H1 (cell line): Measurements from ENCODE around the gene MVP. TPM values are rescaled to one million over a fixed set of nuclear protein-coding genes. Genes with fewer than 3 reads are reported as not detected.

Experiments used
- CTCF ChIA-PET: fragments of 300-600 bp; sonication (Branson Sonifier 250); formaldehyde crosslinking; loops from one replicate; lab custom pipeline; 2021; ENCODE audit not compliant: partially characterized antibody; lab: Charles Lee
- POLR2A ChIA-PET: fragments of 300-600 bp; sonication (Branson Sonifier 250); formaldehyde crosslinking; loops from one replicate; lab custom pipeline; 2021; ENCODE audit warnings: inconsistent platforms; ENCODE audit not compliant: partially characterized antibody; lab: Charles Lee
- DNase-seq, 2 experiments: peaks; one replicate each; pipeline versions ENCODE4 v3.0.0 to v3.0.0-alpha.2; 2010 to 2022; ENCODE audit warnings: low spot score in 2 of 2, low read depth in 1 of 2, mixed read lengths in 1 of 2
- FAIRE-seq: peaks from 2 replicates; lab custom pipeline; 2011; peaks lifted over from hg19 to GRCh38; lab: Jason Lieb, UNC
- H2AFZ ChIP-seq: 2 replicates; pipeline ENCODE4 v1.8.1; 2012; ENCODE audit warnings: low read length, inconsistent platforms
- H2AK5ac ChIP-seq: 2 replicates; pipeline ENCODE4 v1.6.1; 2013; ENCODE audit warnings: low read depth, low read length
- H2BK120ac ChIP-seq: replicated peaks from 2 replicates; pipeline ENCODE3; 2013; ENCODE audit warnings: low read depth, low read length, inconsistent platforms
- H2BK12ac ChIP-seq: 2 replicates; pipeline ENCODE4 v1.6.1; 2013; ENCODE audit warnings: low read depth, low read length
- H2BK15ac ChIP-seq: 2 replicates; pipeline ENCODE4 v1.6.1; 2013; ENCODE audit warnings: low read length
- H2BK20ac ChIP-seq: 2 replicates; pipeline ENCODE4 v1.6.1; 2013; ENCODE audit warnings: low read length
- H2BK5ac ChIP-seq: 2 replicates; pipeline ENCODE4 v1.6.1; 2013; ENCODE audit warnings: low read depth, low read length
- H3K14ac ChIP-seq: 2 replicates; pipeline ENCODE4 v1.6.1; 2013; ENCODE audit warnings: inconsistent platforms; ENCODE audit not compliant: insufficient read length
- H3K18ac ChIP-seq: 2 replicates; pipeline ENCODE4 v1.6.1; 2013; ENCODE audit warnings: low read length; ENCODE audit errors: extremely low read depth
- H3K23ac ChIP-seq: 2 replicates; pipeline ENCODE4 v1.6.1; 2013; ENCODE audit warnings: inconsistent platforms; ENCODE audit not compliant: insufficient read length
- H3K23me2 ChIP-seq: 2 replicates; pipeline ENCODE4 v1.6.1; 2013; ENCODE audit warnings: low read depth, low read length
- H3K27ac ChIP-seq: 2 replicates; pipeline ENCODE4 v1.6.1; 2011; ENCODE audit warnings: low read depth, low read length, inconsistent platforms
- H3K27me3 ChIP-seq, 4 experiments: replicated peaks in 1 of 4; 1 replicate in 1 of 4; 2 replicates in 3 of 4; pipeline versions ENCODE4 v1.6.1 to v1.8.1; 2011 to 2013; ENCODE audit warnings: low read length in 3 of 4, mild to moderate bottlenecking in 3 of 4, inconsistent platforms in 2 of 4, mixed read lengths in 2 of 4, moderate library complexity in 1 of 4; ENCODE audit not compliant: control insufficient read depth in 3 of 4, insufficient read depth in 3 of 4; ENCODE audit errors: extremely low read depth in 1 of 4
- H3K36me3 ChIP-seq, 4 experiments: 2 replicates each; pipeline versions ENCODE4 v1.6.1 to v1.8.1; 2011 to 2013; ENCODE audit warnings: mild to moderate bottlenecking in 4 of 4, low read length in 3 of 4, moderate library complexity in 2 of 4, control low read depth in 1 of 4, inconsistent platforms in 1 of 4; ENCODE audit not compliant: insufficient read depth in 4 of 4, control insufficient read depth in 2 of 4
- H3K4ac ChIP-seq: replicated peaks from 2 replicates; pipeline ENCODE3; 2013; ENCODE audit warnings: low read length, low read depth, mixed read lengths, inconsistent platforms; ENCODE audit not compliant: insufficient read length
- H3K4me1 ChIP-seq, 4 experiments: replicated peaks in 1 of 4; 1 replicate in 1 of 4; 2 replicates in 3 of 4; pipeline versions ENCODE4 v1.6.1 to v1.8.1; 2011 to 2013; ENCODE audit warnings: low read length in 3 of 4, inconsistent platforms in 2 of 4, mixed read lengths in 1 of 4; ENCODE audit not compliant: insufficient read depth in 4 of 4, control insufficient read depth in 3 of 4
- H3K4me2 ChIP-seq, 2 experiments: 2 replicates each; pipeline versions ENCODE4 v1.6.1 to v1.8.1; 2011 to 2013; ENCODE audit warnings: low read depth in 2 of 2, low read length in 2 of 2, control low read depth in 1 of 2, inconsistent platforms in 1 of 2, mild to moderate bottlenecking in 1 of 2; ENCODE audit not compliant: insufficient read depth in 1 of 2
- H3K4me3 ChIP-seq, 4 experiments: fragments of 200-600, 300-600 bp in 1 of 4; sonication (generic), shearing (Covaris generic), sonication (Bioruptor Twin) in 1 of 4; 2 replicates each; pipeline versions ENCODE4 v1.5.1 to v1.8.1; 2011 to 2016; ENCODE audit warnings: low read length in 4 of 4, low read depth in 3 of 4, control low read depth in 2 of 4, inconsistent platforms in 2 of 4, mild to moderate bottlenecking in 2 of 4, mixed read lengths in 1 of 4, moderate library complexity in 1 of 4; ENCODE audit not compliant: insufficient read depth in 2 of 4; ENCODE audit errors: extremely low read depth in 1 of 4
- H3K56ac ChIP-seq: replicated peaks from 2 replicates; pipeline ENCODE3; 2013; ENCODE audit warnings: low read depth, mild to moderate bottlenecking, mixed read lengths, low read length, inconsistent platforms; ENCODE audit not compliant: insufficient read length
- H3K79me1 ChIP-seq: 2 replicates; pipeline ENCODE4 v1.6.1; 2013; ENCODE audit warnings: low read depth, low read length, control low read depth
- H3K79me2 ChIP-seq, 2 experiments: 2 replicates each; pipeline versions ENCODE4 v1.6.1 to v1.8.1; 2012 to 2013; ENCODE audit warnings: low read length in 2 of 2, mild to moderate bottlenecking in 2 of 2, inconsistent platforms in 1 of 2; ENCODE audit not compliant: insufficient read depth in 2 of 2, control insufficient read depth in 1 of 2
- H3K9ac ChIP-seq, 4 experiments: replicated peaks in 1 of 4; 1 replicate in 1 of 4; 2 replicates in 3 of 4; pipeline versions ENCODE4 v1.6.1 to v1.8.1; 2011 to 2013; ENCODE audit warnings: low read depth in 3 of 4, low read length in 3 of 4, control low read depth in 2 of 4, mild to moderate bottlenecking in 2 of 4, moderate library complexity in 2 of 4, inconsistent platforms in 1 of 4; ENCODE audit errors: extremely low read depth in 1 of 4
- H3K9me3 ChIP-seq, 2 experiments: 2 replicates each; pipeline versions ENCODE4 v1.6.1 to v1.8.1; 2012 to 2013; ENCODE audit warnings: mild to moderate bottlenecking in 2 of 2, moderate library complexity in 2 of 2, control low read depth in 1 of 2, inconsistent platforms in 1 of 2, low read depth in 1 of 2, low read length in 1 of 2, mixed read lengths in 1 of 2; ENCODE audit not compliant: insufficient read depth in 2 of 2
- H4K20me1 ChIP-seq, 2 experiments: replicated peaks in 1 of 2; 2 replicates each; pipeline versions ENCODE3 to v1.8.1; 2011 to 2013; ENCODE audit warnings: inconsistent platforms in 2 of 2, low read length in 2 of 2, mild to moderate bottlenecking in 1 of 2; ENCODE audit not compliant: insufficient read depth in 2 of 2, control insufficient read depth in 1 of 2
- H4K5ac ChIP-seq: 2 replicates; pipeline ENCODE4 v1.6.1; 2013; ENCODE audit warnings: low read length, low read depth, mixed read lengths, inconsistent platforms; ENCODE audit not compliant: insufficient read length
- H4K8ac ChIP-seq: 2 replicates; pipeline ENCODE4 v1.8.0; 2013; ENCODE audit warnings: mild to moderate bottlenecking, moderate library complexity, low read length, inconsistent platforms; ENCODE audit not compliant: insufficient read depth; ENCODE audit errors: extremely low read depth
- H4K91ac ChIP-seq: replicated peaks from 2 replicates; pipeline ENCODE3; 2013; ENCODE audit warnings: low read length, mixed read lengths, inconsistent platforms; ENCODE audit not compliant: insufficient read length
- EP300 ChIP-seq, 2 experiments: IDR thresholded peaks; 1 replicate in 1 of 2; 2 replicates in 1 of 2; pipeline ENCODE4 v1.6.1; 2011 to 2012; ENCODE audit warnings: low read depth in 2 of 2, low read length in 2 of 2, mild to moderate bottlenecking in 2 of 2, borderline replicate concordance in 1 of 2, inconsistent platforms in 1 of 2, moderate library complexity in 1 of 2
- KDM1A ChIP-seq: fragments of 200-600, 300-600 bp; sonication (generic); IDR thresholded peaks from 2 replicates; pipeline ENCODE4 v1.7.1; 2016; ENCODE audit warnings: mild to moderate bottlenecking, low read length, borderline replicate concordance
- MAX ChIP-seq: IDR thresholded peaks from 2 replicates; pipeline ENCODE4 v1.6.1; 2012; ENCODE audit warnings: inconsistent platforms
- RNF2 ChIP-seq: fragments of 200-900, 300-1000 bp; sonication (generic); IDR thresholded peaks from 2 replicates; pipeline ENCODE4 v1.7.1; 2016; ENCODE audit warnings: borderline replicate concordance, low read depth, mild to moderate bottlenecking, antibody characterized with exemption, low read length; ENCODE audit not compliant: poor library complexity, severe bottlenecking; ENCODE audit errors: missing control alignments
- SIX5 ChIP-seq: IDR thresholded peaks from 2 replicates; pipeline ENCODE4 v1.6.1; 2011; ENCODE audit warnings: mild to moderate bottlenecking, low read depth, low read length
- SP2 ChIP-seq: IDR thresholded peaks from 2 replicates; pipeline ENCODE4 v1.6.1; 2012; ENCODE audit warnings: mild to moderate bottlenecking, low read length, inconsistent platforms
- SRF ChIP-seq: IDR thresholded peaks from 2 replicates; pipeline ENCODE4 v1.6.1; 2011; ENCODE audit warnings: mild to moderate bottlenecking, low read depth, low read length, moderate library complexity
- TAF1 ChIP-seq: IDR thresholded peaks from 2 replicates; pipeline ENCODE4 v1.6.1; 2011; ENCODE audit warnings: mild to moderate bottlenecking, low read depth, low read length
- TCF12 ChIP-seq: IDR thresholded peaks from 2 replicates; pipeline ENCODE4 v1.6.1; 2011; ENCODE audit warnings: low read depth, mild to moderate bottlenecking, low read length
- WGBS, 2 experiments: shearing (Covaris generic) in 1 of 2; methylation state at CpG; one replicate each; pipeline versions ENCODE4 v1.1.6 to v1.1.7; 2013 to 2015; ENCODE audit warnings: low lambda C conversion rate in 2 of 2, mixed read lengths in 2 of 2, inconsistent platforms in 1 of 2, low coverage in 1 of 2, missing lambda C conversion rate in 1 of 2; ENCODE audit not compliant: insufficient replicate concordance in 2 of 2, insufficient coverage in 1 of 2, insufficient read length in 1 of 2; ENCODE audit errors: extremely low coverage in 1 of 2, missing lambda C conversion rate in 1 of 2; 5-methylcytosine and 5-hydroxymethylcytosine counted together
- polyA plus RNA-seq, 7 experiments: library from polyadenylated mRNA; depleted of rRNA in 3 of 7; stranded (reverse) in 5 of 7; unstranded in 2 of 7; fragments of >200 nt in 5 of 7; fragments of 200-250 nt in 2 of 7; gene quantifications; 1 replicate in 5 of 7; 2 replicates in 1 of 7; 4 replicates in 1 of 7; pipeline versions ENCODE4 v1.2.1 to v1.2.3, GENCODE V29; 2011 to 2013; ENCODE audit warnings: missing spikeins in 2 of 7, mixed read lengths in 2 of 7
- total RNA-seq: library from RNA; stranded (reverse); fragmentation: NEBNext Ultra II Directional; extraction: Animal tissue kit (Norgen Biotek cat#: 25700); gene quantifications from 2 replicates; pipeline ENCODE4 v1.2.1, GENCODE V29; 2021

Gene MVP
- total and polyA plus RNA-seq, 2 of the 8 experiments (the other 6 are each of a cell fraction or from before 2014, with no cell fraction given), result 1.9 TPM

GRCh38 chr16:29790183-29790948 is 29.9 kb upstream of the MVP start, which contains the start of gene KIF22:
Gene KIF22, plus strand, starts transcription at chr16:29790751. Its CDS starts 9 bp downstream, at chr16:29790760.
- Histone ChIP-seq H4K91ac (peak within 1 kb of the TSS; percentile 95), H3K23me2 (peaks cover 14% of the 10 kb centered on the region), H3K18ac (peak within 1 kb of the TSS; percentile 97), H4K20me1 (peaks cover 3 to 14% of the 10 kb centered on the region in 2 experiments), H3K4me3 (peak within 1 kb of the TSS; percentile 92 to 98 (median 96)), H3K4me1 (peaks cover 3 to 16% (median 5%) of the 10 kb centered on the region in 4 experiments), H3K27ac (peak within 1 kb of the TSS; percentile 67; the same call in 1 of the 2 replicates), H2BK12ac (peak within 1 kb of the TSS; percentile 75; the same call in 1 of the 2 replicates), H3K27me3 (no peaks in the 10 kb centered on the region), H2BK5ac (peak within 1 kb of the TSS; percentile 97), H3K36me3 (peaks cover 0 to 11% (median 3%) of the 10 kb centered on the region in 4 experiments; a peak in 5 of 8 replicates), H4K8ac (peak within 1 kb of the TSS; percentile 87), H2AK5ac (peak within 1 kb of the TSS; percentile 86; the same call in 1 of the 2 replicates), H3K79me1 (peaks cover 12% of the 10 kb centered on the region; the same call in 1 of the 2 replicates), H3K23ac (no peak within 1 kb of the TSS), H2BK20ac (peak within 1 kb of the TSS; percentile 82; the same call in 1 of the 2 replicates), H3K14ac (no peak within 1 kb of the TSS), H2BK120ac (no peak within 1 kb of the TSS), H3K79me2 (peaks cover 28 to 48% of the 10 kb centered on the region in 2 experiments), H2AFZ (peak within 1 kb of the TSS; percentile 98), H2BK15ac (peak within 1 kb of the TSS; percentile 3; the same call in 1 of the 2 replicates), H4K5ac (peak within 1 kb of the TSS; percentile 94), H3K56ac (peak within 1 kb of the TSS; percentile 54), H3K4ac (peak within 1 kb of the TSS; percentile 48), H3K9ac (peak within 1 kb of the TSS; percentile 73 to 88 (median 85)), H3K9me3 (no peaks in the 10 kb centered on the region), H3K4me2 (peak within 1 kb of the TSS; percentile 97 to 100)
- FAIRE-seq (no peak), DNase-seq (peak; percentile 95 to 99)
- 3% methylated on average over 60 of the region's 67 CpGs; no CpG with 5 or more reads in 1 of the 2 experiments for WGBS, 2 experiments
- POLR2A ChIA-PET, result interaction anchor here (0.7 to 3.6 kb wide), 35 partner anchors 11 to 301 kb away, joined by 3 to 58 read pairs (median 5); partner anchors contain the start of genes C16orf54, CDIPT, PAGR1 and TBX6
- CTCF ChIA-PET, result interaction anchor here (0.6 to 2.8 kb wide), 20 partner anchors 10 to 98 kb away, joined by 3 to 23 read pairs (median 6); partner anchors contain the start of genes CDIPT, MAZ, PAGR1 and ZG16
- TF ChIP-seq SRF (0 out of 2 replicates have a peak, but pooled peaks have one; percentile 7), EP300 (IDR thresholded peaks at IDR 0.05; ENCODE audit: borderline replicate concordance in 1 of 2, low read depth in 2 of 2, low read length in 2 of 2) (peak in 1 of 2 experiments; percentile 79; a peak in 1 of 3 replicates), TCF12 (0 out of 2 replicates have a peak, but pooled peaks have one; percentile 55), SP2 (peak; percentile 16; the same call in 1 of the 2 replicates), TAF1 (peak; percentile 84), RNF2 (no peak), MAX (peak; percentile 84), SIX5 (peak; percentile 15; the same call in 1 of the 2 replicates), KDM1A (peak; percentile 32; the same call in 1 of the 2 replicates)
